PC-3 (cell line): ENCODE data around the gene RAB11FIP4.

Source experiments
- EZH2 ChIP-seq: fragments of 300-600 bp; sonication (generic); IDR thresholded peaks from one replicate; pipeline ENCODE4 v1.6.1; 2017; ENCODE audit warnings: antibody characterized with exemption, mild to moderate bottlenecking, low read length; ENCODE audit not compliant: unreplicated experiment
- TF ChIP-seq, protein P1 (sequence below): fragments of 300-600 bp; sonication (generic); conservative IDR thresholded peaks from 2 replicates; pipeline ENCODE4 v1.5.1; 2017; ENCODE audit warnings: antibody characterized with exemption, low read depth, mild to moderate bottlenecking, low read length

DNA sequence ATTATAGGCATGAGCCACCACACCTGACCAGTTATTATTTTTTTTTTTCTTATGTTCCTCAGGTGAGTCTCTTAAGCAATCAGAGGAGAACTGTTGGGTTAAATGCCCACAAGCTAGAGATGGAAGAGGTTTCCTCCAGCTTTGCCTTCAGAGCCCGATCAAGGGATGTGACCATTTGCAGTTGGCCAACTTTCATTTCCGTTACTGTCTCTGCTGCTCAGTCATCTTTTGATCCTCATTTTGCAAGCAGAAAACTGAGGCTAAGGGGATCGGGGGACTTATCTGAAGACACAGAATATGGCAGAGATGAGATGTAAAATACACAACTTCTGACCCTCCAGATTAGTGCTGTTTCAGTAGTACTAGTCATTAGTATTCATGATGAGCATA lies 188.8 kb downstream of the RAB11FIP4 start:
- TF ChIP-seq, protein P1, sequence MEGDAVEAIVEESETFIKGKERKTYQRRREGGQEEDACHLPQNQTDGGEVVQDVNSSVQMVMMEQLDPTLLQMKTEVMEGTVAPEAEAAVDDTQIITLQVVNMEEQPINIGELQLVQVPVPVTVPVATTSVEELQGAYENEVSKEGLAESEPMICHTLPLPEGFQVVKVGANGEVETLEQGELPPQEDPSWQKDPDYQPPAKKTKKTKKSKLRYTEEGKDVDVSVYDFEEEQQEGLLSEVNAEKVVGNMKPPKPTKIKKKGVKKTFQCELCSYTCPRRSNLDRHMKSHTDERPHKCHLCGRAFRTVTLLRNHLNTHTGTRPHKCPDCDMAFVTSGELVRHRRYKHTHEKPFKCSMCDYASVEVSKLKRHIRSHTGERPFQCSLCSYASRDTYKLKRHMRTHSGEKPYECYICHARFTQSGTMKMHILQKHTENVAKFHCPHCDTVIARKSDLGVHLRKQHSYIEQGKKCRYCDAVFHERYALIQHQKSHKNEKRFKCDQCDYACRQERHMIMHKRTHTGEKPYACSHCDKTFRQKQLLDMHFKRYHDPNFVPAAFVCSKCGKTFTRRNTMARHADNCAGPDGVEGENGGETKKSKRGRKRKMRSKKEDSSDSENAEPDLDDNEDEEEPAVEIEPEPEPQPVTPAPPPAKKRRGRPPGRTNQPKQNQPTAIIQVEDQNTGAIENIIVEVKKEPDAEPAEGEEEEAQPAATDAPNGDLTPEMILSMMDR: no peak
- no peak for TF ChIP-seq EZH2
